GM10248 (cell line): Measurements from ENCODE around the gene SAPCD1.

ENCODE experiments used
- CTCF ChIA-PET: fragments of 300-600 bp; sonication (Branson Sonifier 250); formaldehyde crosslinking; extraction: SDS; loops from one replicate; lab custom pipeline; 2021; ENCODE audit warnings: antibody characterized with exemption; lab: Yijun Ruan, JAX
- POLR2A ChIA-PET: fragments of 350-650 bp; sonication (Branson Sonifier 250); formaldehyde crosslinking; extraction: SDS; loops from one replicate; lab custom pipeline; 2020; ENCODE audit warnings: antibody characterized with exemption; lab: Yijun Ruan, JAX
- DNase-seq: peaks from one replicate; pipeline ENCODE4 v3.0.0; 2012; ENCODE audit errors: extremely low spot score
- CTCF ChIP-seq: IDR thresholded peaks from 2 replicates; pipeline ENCODE4 v1.5.1; 2012; ENCODE audit warnings: mild to moderate bottlenecking, low read depth; ENCODE audit errors: extremely low read depth, missing control alignments, control extremely low read depth

SAPCD1 gene

GRCh38 chr6:31775633-31776484 lies 13.4 kb downstream of the SAPCD1 start:
- ChIA-PET POLR2A (interaction anchor here (0.7 kb wide), 1 partner anchor 406 kb away, joined by 6 read pairs; no protein-coding TSS in a partner anchor), CTCF (interaction anchor here (1.0 to 2.8 kb wide), 5 partner anchors 8 to 349 kb away, joined by 3 to 10 read pairs (median 4); no protein-coding TSS in a partner anchor)
- TF ChIP-seq CTCF = no peak

GRCh38 chr6:31776485-31776988 lies 14.1 kb downstream of the SAPCD1 start:
- POLR2A ChIA-PET = no interaction called here
- no peak for DNase-seq
- TF ChIP-seq CTCF = no peak
- CTCF ChIA-PET = interaction anchor here (1.1 kb wide), 1 partner anchor 15 kb away, joined by 3 read pairs; no protein-coding TSS in a partner anchor

More at GRCh38 chr6:31775633-31776484, 13.4 kb downstream of the SAPCD1 start:
- DNase-seq = no peak

- POLR2A ChIA-PET = interaction anchor here (0.5 to 0.9 kb wide), 3 partner anchors 50 to 80 kb away, joined by 3 to 5 read pairs (median 4); partner anchors contain the start of gene HSPA1B
- CTCF ChIA-PET = interaction anchor here (1.0 to 1.8 kb wide), 5 partner anchors 9 to 47 kb away, joined by 3 to 6 read pairs (median 3); partner anchors contain the start of gene LSM2
- DNase-seq = peak; percentile 93
- TF ChIP-seq CTCF = no peak
Observed at GRCh38 chr6:31776989-31777666, 14.7 kb downstream of the SAPCD1 start, which contains the start of gene VWA7. VWA7 (minus strand) TSS chr6:31777328; CDS start chr6:31776779, 549 bp downstream.

GRCh38 chr6:31777667-31778050 lies 15.2 kb downstream of the SAPCD1 start:
- CTCF ChIA-PET = interaction anchor here (1.0 to 4.6 kb wide), 5 partner anchors 8 to 48 kb away, joined by 3 to 31 read pairs (median 3); partner anchors contain the start of gene LSM2
- no peak for DNase-seq
- POLR2A ChIA-PET = interaction anchor here (0.5 to 0.9 kb wide), 3 partner anchors 50 to 79 kb away, joined by 3 to 5 read pairs (median 4); partner anchors contain the start of gene HSPA1B
- no peak for TF ChIP-seq CTCF

- ChIA-PET POLR2A (interaction anchor here (1.6 kb wide), 1 partner anchor 49 kb away, joined by 5 read pairs; the partner anchor contains the start of gene HSPA1B), CTCF (interaction anchor here (1.0 to 4.6 kb wide), 4 partner anchors 8 to 48 kb away, joined by 3 to 31 read pairs (median 6); no protein-coding TSS in a partner anchor)
- DNase-seq = no peak
- TF ChIP-seq CTCF = no peak
Observed at GRCh38 chr6:31778193-31778592, 15.7 kb downstream of the SAPCD1 start.
